Measurements from ENCODE around the gene TTBK2. TPM values are rescaled to one million over a fixed set of nuclear protein-coding genes. Genes with fewer than 3 reads are reported as not detected.
"Not testable (repeated sequence)": the region's sequence is repeated elsewhere in the genome, so short reads cannot be mapped to it uniquely, and the experiment has no call there.

TTBK2 gene
- total RNA-seq, result 10 to 100 TPM in 1 of 2 donors, 1 to 10 TPM in 1; 6.5 to 22.1 TPM

- intact Hi-C loops (cut with DNase I), result no loop called here
- peak within 1 kb of the TSS; percentile 56 to 98 for H3K4me3 ChIP-seq
- H3K27me3 ChIP-seq, result no peaks in the 10 kb centered on the region
- DNase-seq (peak; percentile 98 to 99 (median 98)), ATAC-seq (peak; percentile 99)
- 0% methylated on average over 3 to 69 of the region's 72 CpGs for WGBS, 2 donors
- no peaks in the 10 kb centered on the region for H3K9me3 ChIP-seq
- no peaks in the 10 kb centered on the region for H3K36me3 ChIP-seq (replicated peaks in 1 of 2; ENCODE audit: insufficient read depth in 1 of 2, low read depth in 2 of 2)
- peaks cover 7% of the 10 kb centered on the region for H3K4me1 ChIP-seq
- peak within 1 kb of the TSS; percentile 68 to 87 (median 82) for H3K27ac ChIP-seq
- peak; percentile 50 to 90 (median 84) for TF ChIP-seq POLR2A (IDR thresholded peaks at IDR 0.05)
- TF ChIP-seq CTCF (IDR thresholded peaks at IDR 0.05), result peak in 4 of 7 experiments; percentile 34 to 42 (median 39)
These were observed at the start of gene TTBK2 for GRCh38 chr15:42920519-42921341. TSS of gene TTBK2 (minus strand) at chr15:42920778. CDS start at chr15:42878617, 42,161 bp downstream.

GRCh38 chr15:42964476-42964875 lies 43.9 kb upstream of the TTBK2 start:
- DNase-seq (no peak), ATAC-seq (no peak)
- WGBS, 2 donors, result 89 to 96% methylated on average over 5 of the region's 5 CpGs
- no peak overlapping the region for H3K27ac ChIP-seq
- H3K36me3 ChIP-seq (replicated peaks in 1 of 2; ENCODE audit: insufficient read depth in 1 of 2, low read depth in 2 of 2), result peaks cover 6 to 25% of the 10 kb centered on the region in 2 donors
- H3K4me1 ChIP-seq, result no peaks in the 10 kb centered on the region
- no peaks in the 10 kb centered on the region for H3K9me3 ChIP-seq
- intact Hi-C loops (cut with DNase I), result no loop called here
- H3K27me3 ChIP-seq, result no peaks in the 10 kb centered on the region
- H3K4me3 ChIP-seq, result no peak overlapping the region
- TF ChIP-seq POLR2A (IDR thresholded peaks at IDR 0.05), result no peak
- TF ChIP-seq CTCF (IDR thresholded peaks at IDR 0.05), result no peak

GRCh38 chr15:42955518-42955917 lies 34.9 kb upstream of the TTBK2 start:
- no peaks in the 10 kb centered on the region for H3K4me1 ChIP-seq
- intact Hi-C loops (cut with DNase I), result no loop called here
- H3K9me3 ChIP-seq, result no peaks in the 10 kb centered on the region
- ATAC-seq, result no peak
- no peaks in the 10 kb centered on the region for H3K27me3 ChIP-seq
- no peak for DNase-seq
- peaks cover 8 to 22% of the 10 kb centered on the region in 2 donors for H3K36me3 ChIP-seq (replicated peaks in 1 of 2; ENCODE audit: insufficient read depth in 1 of 2, low read depth in 2 of 2)
- TF ChIP-seq CTCF (IDR thresholded peaks at IDR 0.05) (no peak), POLR2A (IDR thresholded peaks at IDR 0.05) (no peak)
- no peak overlapping the region for H3K27ac ChIP-seq
- no peak overlapping the region for H3K4me3 ChIP-seq

GRCh38 chr15:42954291-42954690 lies 33.7 kb upstream of the TTBK2 start:
- no peaks in the 10 kb centered on the region for H3K4me1 ChIP-seq
- ATAC-seq (no peak), DNase-seq (no peak)
- intact Hi-C loops (cut with DNase I), result no loop called here
- no peaks in the 10 kb centered on the region for H3K27me3 ChIP-seq
- TF ChIP-seq POLR2A (IDR thresholded peaks at IDR 0.05) (no peak), CTCF (IDR thresholded peaks at IDR 0.05) (no peak)
- no peaks in the 10 kb centered on the region for H3K9me3 ChIP-seq
- 87 to 100% methylated on average over 4 of the region's 4 CpGs for WGBS, 2 donors
- H3K36me3 ChIP-seq (replicated peaks in 1 of 2; ENCODE audit: insufficient read depth in 1 of 2, low read depth in 2 of 2), result peaks cover 8 to 25% of the 10 kb centered on the region in 2 donors
- H3K27ac ChIP-seq, result no peak overlapping the region
- H3K4me3 ChIP-seq, result no peak overlapping the region

- not testable (repeated sequence) for H3K9me3 ChIP-seq
- peaks cover 8 to 20% of the 10 kb centered on the region in 2 donors for H3K36me3 ChIP-seq (replicated peaks in 1 of 2; ENCODE audit: insufficient read depth in 1 of 2, low read depth in 2 of 2)
- WGBS, 2 donors, result 91 to 92% methylated on average over 3 of the region's 3 CpGs
These were observed 28.3 kb upstream of the TTBK2 start for GRCh38 chr15:42948898-42949297.

More at GRCh38 chr15:42948898-42949297, 28.3 kb upstream of the TTBK2 start:
- ATAC-seq; H3K27ac ChIP-seq; H3K4me1 ChIP-seq; H3K27me3 ChIP-seq; DNase-seq; H3K4me3 ChIP-seq; intact Hi-C loops (cut with DNase I): not testable (repeated sequence)

Data from body of pancreas (tissue), 4 donors.